K562 (cell line): ENCODE data around the gene DNASE2. TPM values are rescaled to one million over a fixed set of nuclear protein-coding genes. Genes with fewer than 3 reads are reported as not detected.
A peak's percentile ranks its signal among the peaks of the same experiment; 100 is the strongest.

Experiments used
- BRF1 ChIP-seq: IDR thresholded peaks from 3 replicates; pipeline ENCODE4 v1.6.1; 2011; ENCODE audit warnings: borderline replicate concordance, mild to moderate bottlenecking; ENCODE audit not compliant: insufficient read length; ENCODE audit errors: extremely low read depth
- CBFA2T2 ChIP-seq: fragments of 450-650 bp; conservative IDR thresholded peaks from 2 replicates; pipeline ENCODE4 v1.6.1; 2017; ENCODE audit warnings: mild to moderate bottlenecking
- GABPB1 ChIP-seq: sonication (generic); formaldehyde crosslinking; IDR thresholded peaks from 2 replicates; pipeline ENCODE4 v1.8.0; 2022; ENCODE audit warnings: mild to moderate bottlenecking, missing genetic modification reagents
- MAX ChIP-seq: sonication (generic); formaldehyde crosslinking; IDR thresholded peaks from 2 replicates; pipeline ENCODE4 v1.9.0; 2022; ENCODE audit warnings: mild to moderate bottlenecking, missing genetic modification reagents
- MLLT1 ChIP-seq, 2 experiments: fragments of 450-650 bp; IDR thresholded peaks; 2 replicates each; pipeline ENCODE4 v1.6.1; 2016
- MXD1 ChIP-seq: fragments of 250-450 bp; sonication (Bioruptor Pico); IDR thresholded peaks from 2 replicates; pipeline ENCODE4 v1.8.0; 2021; ENCODE audit warnings: borderline replicate concordance, mild to moderate bottlenecking, moderate library complexity; ENCODE audit not compliant: poor library complexity, severe bottlenecking
- NKRF ChIP-seq: fragments of 450-650 bp; IDR thresholded peaks from 2 replicates; pipeline ENCODE4 v1.6.1; 2016; ENCODE audit warnings: borderline replicate concordance
- POLR2B ChIP-seq: fragments of 450-650 bp; IDR thresholded peaks from 2 replicates; pipeline ENCODE4 v1.6.1; 2018; ENCODE audit warnings: low read depth; ENCODE audit not compliant: partially characterized antibody
- REST ChIP-seq, 2 experiments: fragments of 450-650 bp; formaldehyde crosslinking in 1 of 2; IDR thresholded peaks; 2 replicates each; pipeline versions ENCODE4 v1.4.0 to v1.6.1; 2014 to 2020; ENCODE audit warnings: mild to moderate bottlenecking in 2 of 2, borderline replicate concordance in 1 of 2, low read depth in 1 of 2
- ZFPM2 ChIP-seq: fragments of 250-450 bp; sonication (Bioruptor Pico); IDR thresholded peaks from 2 replicates; pipeline ENCODE4 v1.5.1; 2022; ENCODE audit warnings: mild to moderate bottlenecking
- ZNF133 ChIP-seq: fragments of 250-450 bp; sonication (Bioruptor Pico); IDR thresholded peaks from 2 replicates; pipeline ENCODE4 v1.4.0; 2020; ENCODE audit warnings: mild to moderate bottlenecking
- ZNF146 ChIP-seq: IDR thresholded peaks from one replicate; pipeline ENCODE4 v1.6.1; 2018; ENCODE audit warnings: missing compliant biosample characterization; ENCODE audit not compliant: unreplicated experiment
- ZNF589 ChIP-seq: fragments of 200-800 bp; sonication (Bioruptor generic); IDR thresholded peaks from 2 replicates; pipeline ENCODE4 v1.6.1; 2016; ENCODE audit warnings: low read depth, missing genetic modification characterization, missing compliant biosample characterization
- polyA plus RNA-seq, 8 experiments: library from polyadenylated mRNA; depleted of rRNA in 4 of 8; stranded (reverse) in 5 of 8; unstranded in 3 of 8; fragments of >200 nt; fragmentation: Nextera tagmentation in 2 of 8; fragmentation: Illumina TruSeq in 1 of 8; extraction: Ambion mirVana in 2 of 8; extraction: Trizol in 1 of 8; gene quantifications; 2 replicates each; pipeline versions ENCODE4 v1.2.1 to v1.2.3, GENCODE V29; 2011 to 2014; ENCODE audit warnings: inconsistent platforms in 1 of 8, missing spikeins in 1 of 8
- total RNA-seq, 7 experiments: library from RNA; depleted of rRNA in 6 of 7; stranded (reverse); fragments of >200 nt in 6 of 7; fragmentation: Illumina TruSeq in 2 of 7; extraction: Trizol in 2 of 7; gene quantifications; 2 replicates each; pipeline versions ENCODE4 v1.2.1 to v1.2.3, GENCODE V29; 2011 to 2021; ENCODE audit warnings: low replicate concordance in 1 of 7

DNASE2 gene
- total and polyA plus RNA-seq, 9 of the 15 experiments (the other 6 are each of a cell fraction or from before 2014, with no cell fraction given) = 4.4 to 27.0 (median 20.2) TPM

GRCh38 chr19:12890787-12891552, 9.7 kb upstream of the DNASE2 start, which contains the start of gene GCDH (continued):
- no peak for TF ChIP-seq ZNF133 (CRISPR knock-in tag)
- no peak; a peak in 1 of 4 replicates for TF ChIP-seq MLLT1 (IDR thresholded peaks at IDR 0.05)
- no peak for TF ChIP-seq ZNF589
- peak; percentile 100 for TF ChIP-seq NKRF
- peak; percentile 55; the same call in 1 of the 2 replicates for TF ChIP-seq GABPB1 (CRISPR knock-in tag)
- peak; percentile 97 for TF ChIP-seq MAX (CRISPR knock-in tag)
- TF ChIP-seq CBFA2T2 = no peak
- TF ChIP-seq REST (IDR thresholded peaks at IDR 0.05; ENCODE audit: borderline replicate concordance) = peak; percentile 16
- TF ChIP-seq REST (CRISPR knock-in tag; IDR thresholded peaks at IDR 0.05; ENCODE audit: low read depth) = no peak
- TF ChIP-seq BRF1 = no peak
- no peak for TF ChIP-seq ZFPM2 (CRISPR knock-in tag)
- TF ChIP-seq POLR2B = no peak
- TF ChIP-seq MXD1 (CRISPR knock-in tag) = peak; percentile 88
- no peak for TF ChIP-seq ZNF146
